C4-2B (cell line): ENCODE data around the gene CENPB.

ENCODE experiments used
- ZFX ChIP-seq: fragments of 450-650 bp; IDR thresholded peaks from 2 replicates; pipeline ENCODE4 v1.6.1; 2017
- TF ChIP-seq, protein P1 (sequence below): fragments of 450-650 bp; conservative IDR thresholded peaks from 2 replicates; pipeline ENCODE4 v1.5.1; 2017; ENCODE audit warnings: mild to moderate bottlenecking

GRCh38 chr20:3795511-3796468 lies 9.2 kb upstream of the CENPB start, which contains the start of gene CDC25B:
- TF ChIP-seq, protein P1, sequence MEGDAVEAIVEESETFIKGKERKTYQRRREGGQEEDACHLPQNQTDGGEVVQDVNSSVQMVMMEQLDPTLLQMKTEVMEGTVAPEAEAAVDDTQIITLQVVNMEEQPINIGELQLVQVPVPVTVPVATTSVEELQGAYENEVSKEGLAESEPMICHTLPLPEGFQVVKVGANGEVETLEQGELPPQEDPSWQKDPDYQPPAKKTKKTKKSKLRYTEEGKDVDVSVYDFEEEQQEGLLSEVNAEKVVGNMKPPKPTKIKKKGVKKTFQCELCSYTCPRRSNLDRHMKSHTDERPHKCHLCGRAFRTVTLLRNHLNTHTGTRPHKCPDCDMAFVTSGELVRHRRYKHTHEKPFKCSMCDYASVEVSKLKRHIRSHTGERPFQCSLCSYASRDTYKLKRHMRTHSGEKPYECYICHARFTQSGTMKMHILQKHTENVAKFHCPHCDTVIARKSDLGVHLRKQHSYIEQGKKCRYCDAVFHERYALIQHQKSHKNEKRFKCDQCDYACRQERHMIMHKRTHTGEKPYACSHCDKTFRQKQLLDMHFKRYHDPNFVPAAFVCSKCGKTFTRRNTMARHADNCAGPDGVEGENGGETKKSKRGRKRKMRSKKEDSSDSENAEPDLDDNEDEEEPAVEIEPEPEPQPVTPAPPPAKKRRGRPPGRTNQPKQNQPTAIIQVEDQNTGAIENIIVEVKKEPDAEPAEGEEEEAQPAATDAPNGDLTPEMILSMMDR: no peak; the same call in 1 of the 2 replicates
- TF ChIP-seq ZFX: no peak
